Measurements from ENCODE around the gene RAP2A. TPM values are rescaled to one million over a fixed set of nuclear protein-coding genes. Genes with fewer than 3 reads are reported as not detected.

Gene RAP2A
- total RNA-seq, 2 donors from 2014 or later: 7.5 to 11.6 TPM

DNA sequence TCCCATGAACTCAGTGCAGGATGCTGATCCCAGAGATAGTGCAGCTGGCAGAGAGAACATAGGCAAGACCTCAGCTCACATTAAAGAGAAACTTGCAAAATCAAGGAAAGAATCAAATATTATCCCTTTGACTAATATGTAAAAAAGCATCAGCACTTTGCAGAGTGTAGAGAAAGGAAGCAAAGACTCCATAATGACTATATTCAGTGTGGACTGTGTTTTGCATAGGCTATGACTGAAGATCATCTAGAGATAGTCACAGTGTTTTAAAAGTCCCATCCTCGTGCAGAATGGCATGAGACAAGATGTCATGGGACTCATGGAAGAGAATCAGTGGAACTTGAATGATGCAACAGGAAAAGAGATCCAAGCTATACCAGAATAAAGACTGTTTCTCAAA lies 84.0 kb downstream of the RAP2A start:
- intact Hi-C loops (cut with DNase I): no loop called here
- TF ChIP-seq, protein P1, sequence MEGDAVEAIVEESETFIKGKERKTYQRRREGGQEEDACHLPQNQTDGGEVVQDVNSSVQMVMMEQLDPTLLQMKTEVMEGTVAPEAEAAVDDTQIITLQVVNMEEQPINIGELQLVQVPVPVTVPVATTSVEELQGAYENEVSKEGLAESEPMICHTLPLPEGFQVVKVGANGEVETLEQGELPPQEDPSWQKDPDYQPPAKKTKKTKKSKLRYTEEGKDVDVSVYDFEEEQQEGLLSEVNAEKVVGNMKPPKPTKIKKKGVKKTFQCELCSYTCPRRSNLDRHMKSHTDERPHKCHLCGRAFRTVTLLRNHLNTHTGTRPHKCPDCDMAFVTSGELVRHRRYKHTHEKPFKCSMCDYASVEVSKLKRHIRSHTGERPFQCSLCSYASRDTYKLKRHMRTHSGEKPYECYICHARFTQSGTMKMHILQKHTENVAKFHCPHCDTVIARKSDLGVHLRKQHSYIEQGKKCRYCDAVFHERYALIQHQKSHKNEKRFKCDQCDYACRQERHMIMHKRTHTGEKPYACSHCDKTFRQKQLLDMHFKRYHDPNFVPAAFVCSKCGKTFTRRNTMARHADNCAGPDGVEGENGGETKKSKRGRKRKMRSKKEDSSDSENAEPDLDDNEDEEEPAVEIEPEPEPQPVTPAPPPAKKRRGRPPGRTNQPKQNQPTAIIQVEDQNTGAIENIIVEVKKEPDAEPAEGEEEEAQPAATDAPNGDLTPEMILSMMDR (IDR thresholded peaks at IDR 0.05): no peak
- no peak for TF ChIP-seq POLR2A (IDR thresholded peaks at IDR 0.05)
- no peak for TF ChIP-seq POLR2AphosphoS5 (IDR thresholded peaks at IDR 0.05)
- Histone ChIP-seq H3K4me1 (replicated peaks) (no peaks in the 10 kb centered on the region), H3K36me3 (no peaks in the 10 kb centered on the region), H3K27ac (no peak overlapping the region), H3K4me3 (no peak overlapping the region), H3K9me3 (no peaks in the 10 kb centered on the region), H3K27me3 (replicated peaks; ENCODE audit: insufficient read depth) (no peaks in the 10 kb centered on the region)
- 64% methylated on average over 1 of the region's 1 CpG for WGBS
- no peak for DNase-seq (ENCODE audit: low spot score)

Small RNAs within 50 kb of the gene (small RNA-seq; reads per million reads assigned to genes)
- gene AL442067.1: 0 reads per million in 2 donors

Other genes starting within 250 kb of the RAP2A start
- gene MBNL2, start 211.8 kb upstream of the RAP2A start, total RNA-seq: 10 to 100 TPM; 59.1 to 85.7 TPM

All from prostate gland (tissue), 2 donors.